Peyer's patch (tissue), 4 donors: ENCODE results near the gene AKAP4. TPM values are rescaled to one million over a fixed set of nuclear protein-coding genes. Genes with fewer than 3 reads are reported as not detected.

Experiments
- DNase-seq, 3 donors: peaks; one replicate each; pipeline ENCODE4 v3.0.0-alpha.2; 2017 to 2019
- H3K27ac ChIP-seq, 4 donors: fragments of 200-600 bp; sonication (generic); one replicate each; pipeline ENCODE4 v1.5.1; 2016 to 2019
- H3K27me3 ChIP-seq, 2 donors: fragments of 200-600 bp; sonication (generic); one replicate each; pipeline ENCODE4 v1.5.1; 2019
- H3K36me3 ChIP-seq, 3 donors: fragments of 200-600 bp; sonication (generic); one replicate each; pipeline ENCODE4 v1.5.1; 2016 to 2019
- H3K4me1 ChIP-seq, 4 donors: fragments of 200-600 bp; sonication (generic); one replicate each; pipeline ENCODE4 v1.5.1; 2016 to 2019
- H3K4me3 ChIP-seq, 4 donors: fragments of 200-600 bp; sonication (generic); 1 replicate in 3 of 4; 2 replicates in 1 of 4; pipeline ENCODE4 v1.5.1; 2016 to 2019; ENCODE audit warnings: mild to moderate bottlenecking in 1 of 4
- H3K9me3 ChIP-seq, 4 donors: fragments of 200-600 bp; sonication (generic); one replicate each; pipeline ENCODE4 v1.5.1; 2016 to 2019; ENCODE audit warnings: mild to moderate bottlenecking in 1 of 4
- CTCF ChIP-seq, 6 experiments: fragments of 450-650 bp in 4 of 6; fragments of 200-600 bp in 2 of 6; sonication (generic) in 1 of 6; IDR thresholded peaks; one replicate each; pipeline ENCODE4 v1.5.1; 2017 to 2019; ENCODE audit warnings: antibody characterized with exemption in 6 of 6, mild to moderate bottlenecking in 3 of 6, moderate library complexity in 1 of 6
- POLR2A ChIP-seq, 2 donors: fragments of 450-650 bp; IDR thresholded peaks; one replicate each; pipeline ENCODE4 v1.5.1; 2017; ENCODE audit warnings: antibody characterized with exemption in 2 of 2, mild to moderate bottlenecking in 2 of 2, moderate library complexity in 2 of 2
- total RNA-seq, 4 donors: library from RNA; depleted of rRNA; stranded (reverse); fragments of >200 nt; gene quantifications; one replicate each; pipeline ENCODE4 v1.1.0, GENCODE V29; 2016

Gene AKAP4
- total RNA-seq, result not detected

- no peak within 1 kb of the TSS for H3K4me3 ChIP-seq
- no peaks in the 10 kb centered on the region for H3K4me1 ChIP-seq
- H3K27ac ChIP-seq, result no peak within 1 kb of the TSS
- no peaks in the 10 kb centered on the region for H3K27me3 ChIP-seq
- no peaks in the 10 kb centered on the region for H3K36me3 ChIP-seq
- DNase-seq, result no peak
- no peaks in the 10 kb centered on the region for H3K9me3 ChIP-seq
- TF ChIP-seq CTCF (IDR thresholded peaks at IDR 0.05) (no peak), POLR2A (IDR thresholded peaks at IDR 0.05) (no peak)
These were observed at the start of gene AKAP4 for GRCh38 chrX:50200907-50201306. Gene AKAP4, minus strand, starts transcription at chrX:50201007. Its CDS starts 118 bp downstream, at chrX:50200889.

- no peak overlapping the region for H3K4me3 ChIP-seq
- no peak for DNase-seq
- no peaks in the 10 kb centered on the region for H3K36me3 ChIP-seq
- TF ChIP-seq POLR2A (IDR thresholded peaks at IDR 0.05) (no peak), CTCF (IDR thresholded peaks at IDR 0.05) (peak in 2 of 6 experiments; percentile 9 to 38)
- H3K9me3 ChIP-seq, result no peaks in the 10 kb centered on the region
- H3K4me1 ChIP-seq, result no peaks in the 10 kb centered on the region
- H3K27ac ChIP-seq, result no peak overlapping the region
- H3K27me3 ChIP-seq, result no peaks in the 10 kb centered on the region
These were observed 10.7 kb upstream of the AKAP4 start for GRCh38 chrX:50211510-50211909.

GRCh38 chrX:50206753-50207152 is 5.9 kb upstream of the AKAP4 start:
- no peak for TF ChIP-seq POLR2A (IDR thresholded peaks at IDR 0.05)
- no peak for TF ChIP-seq CTCF (IDR thresholded peaks at IDR 0.05)
- Histone ChIP-seq H3K27ac (no peak overlapping the region), H3K27me3 (no peaks in the 10 kb centered on the region), H3K4me3 (no peak overlapping the region), H3K4me1 (no peaks in the 10 kb centered on the region), H3K9me3 (no peaks in the 10 kb centered on the region), H3K36me3 (no peaks in the 10 kb centered on the region)
- DNase-seq, result no peak

- Histone ChIP-seq H3K4me3 (peak within 1 kb of the TSS; percentile 15 to 47 (median 32)), H3K36me3 (no peaks in the 10 kb centered on the region), H3K27me3 (no peaks in the 10 kb centered on the region), H3K27ac (peak within 1 kb of the TSS in 2 of 4 donors; percentile 42 to 44), H3K9me3 (no peaks in the 10 kb centered on the region), H3K4me1 (no peaks in the 10 kb centered on the region)
- peak in 1 of 2 donors; percentile 26 for TF ChIP-seq POLR2A (IDR thresholded peaks at IDR 0.05)
- peak; percentile 19 to 63 (median 58) for TF ChIP-seq CTCF (IDR thresholded peaks at IDR 0.05)
- peak; percentile 72 to 87 (median 76) for DNase-seq
These were observed 3.6 kb upstream of the AKAP4 start, which contains the start of gene CCNB3 for GRCh38 chrX:50204364-50204899. Gene CCNB3, plus strand, starts transcription at chrX:50204765. Its CDS starts 80,399 bp downstream, at chrX:50285164.

GRCh38 chrX:50202539-50202938 is 1.7 kb upstream of the AKAP4 start:
- Histone ChIP-seq H3K27ac (no peak overlapping the region), H3K4me1 (no peaks in the 10 kb centered on the region), H3K27me3 (no peaks in the 10 kb centered on the region), H3K36me3 (no peaks in the 10 kb centered on the region), H3K9me3 (no peaks in the 10 kb centered on the region), H3K4me3 (no peak overlapping the region)
- TF ChIP-seq CTCF (IDR thresholded peaks at IDR 0.05) (no peak), POLR2A (IDR thresholded peaks at IDR 0.05) (no peak)
- no peak for DNase-seq
